NB4 (cell line): ENCODE results near the gene REXO1.

Experiments used
- DNase-seq: peaks from one replicate; pipeline ENCODE4 v3.0.0; 2010; ENCODE audit warnings: low read depth
- H3K4me3 ChIP-seq: one replicate; pipeline ENCODE4 v1.5.1; 2011; ENCODE audit warnings: mild to moderate bottlenecking, low read depth, low read length, moderate library complexity
- MAX ChIP-seq: IDR thresholded peaks from 2 replicates; pipeline ENCODE4 v1.6.1; 2011; ENCODE audit warnings: low read depth, low read length
- MYC ChIP-seq: IDR thresholded peaks from 2 replicates; pipeline ENCODE4 v1.6.1; 2011; ENCODE audit warnings: low read depth, low read length
- POLR2A ChIP-seq: IDR thresholded peaks from 2 replicates; pipeline ENCODE4 v1.6.1; 2011; ENCODE audit warnings: mild to moderate bottlenecking; ENCODE audit not compliant: insufficient read length; ENCODE audit errors: extremely low read depth
- TF ChIP-seq, protein P1 (sequence below): IDR thresholded peaks from one replicate; pipeline ENCODE4 v1.5.1; 2012; ENCODE audit warnings: low read depth, low read length

The REXO1 gene

DNA sequence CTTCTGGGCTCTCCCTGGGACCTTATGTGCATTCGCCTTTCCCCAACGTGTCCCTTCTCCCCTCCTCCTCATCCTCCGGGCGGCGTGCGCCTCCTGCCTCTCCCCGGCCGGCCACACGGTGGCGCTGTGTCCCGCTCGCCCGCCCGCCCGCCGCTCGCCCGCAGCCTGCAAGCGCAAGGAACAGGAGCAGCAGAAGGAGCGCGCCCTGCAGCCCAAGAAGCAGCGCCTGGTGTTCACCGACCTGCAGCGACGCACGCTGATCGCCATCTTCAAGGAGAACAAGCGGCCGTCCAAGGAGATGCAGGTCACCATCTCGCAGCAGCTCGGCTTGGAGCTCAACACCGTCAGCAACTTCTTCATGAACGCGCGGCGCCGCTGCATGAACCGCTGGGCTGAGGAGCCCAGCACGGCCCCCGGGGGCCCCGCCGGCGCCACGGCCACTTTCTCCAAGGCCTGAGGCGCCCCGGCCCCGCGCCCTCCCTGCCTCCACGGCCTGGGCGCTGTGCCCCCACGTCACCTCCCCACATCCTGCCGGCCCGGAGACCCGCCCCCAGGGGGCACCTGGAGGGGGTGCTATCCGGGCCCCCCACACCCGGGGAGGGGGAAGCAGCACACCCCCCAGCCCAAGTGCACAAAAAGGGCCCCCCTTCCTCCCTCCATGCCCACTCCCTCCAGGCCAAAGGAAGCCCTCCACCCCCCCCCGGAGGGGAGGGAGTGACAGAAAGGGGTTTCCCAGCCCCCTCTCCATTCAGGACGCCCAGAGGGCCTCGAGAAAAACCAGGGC is 73.1 kb downstream of the REXO1 start:
- no peak overlapping the region for H3K4me3 ChIP-seq
- no peak for TF ChIP-seq MYC
- TF ChIP-seq, protein P1, sequence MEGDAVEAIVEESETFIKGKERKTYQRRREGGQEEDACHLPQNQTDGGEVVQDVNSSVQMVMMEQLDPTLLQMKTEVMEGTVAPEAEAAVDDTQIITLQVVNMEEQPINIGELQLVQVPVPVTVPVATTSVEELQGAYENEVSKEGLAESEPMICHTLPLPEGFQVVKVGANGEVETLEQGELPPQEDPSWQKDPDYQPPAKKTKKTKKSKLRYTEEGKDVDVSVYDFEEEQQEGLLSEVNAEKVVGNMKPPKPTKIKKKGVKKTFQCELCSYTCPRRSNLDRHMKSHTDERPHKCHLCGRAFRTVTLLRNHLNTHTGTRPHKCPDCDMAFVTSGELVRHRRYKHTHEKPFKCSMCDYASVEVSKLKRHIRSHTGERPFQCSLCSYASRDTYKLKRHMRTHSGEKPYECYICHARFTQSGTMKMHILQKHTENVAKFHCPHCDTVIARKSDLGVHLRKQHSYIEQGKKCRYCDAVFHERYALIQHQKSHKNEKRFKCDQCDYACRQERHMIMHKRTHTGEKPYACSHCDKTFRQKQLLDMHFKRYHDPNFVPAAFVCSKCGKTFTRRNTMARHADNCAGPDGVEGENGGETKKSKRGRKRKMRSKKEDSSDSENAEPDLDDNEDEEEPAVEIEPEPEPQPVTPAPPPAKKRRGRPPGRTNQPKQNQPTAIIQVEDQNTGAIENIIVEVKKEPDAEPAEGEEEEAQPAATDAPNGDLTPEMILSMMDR, result peak; percentile 39
- DNase-seq, result no peak

DNA sequence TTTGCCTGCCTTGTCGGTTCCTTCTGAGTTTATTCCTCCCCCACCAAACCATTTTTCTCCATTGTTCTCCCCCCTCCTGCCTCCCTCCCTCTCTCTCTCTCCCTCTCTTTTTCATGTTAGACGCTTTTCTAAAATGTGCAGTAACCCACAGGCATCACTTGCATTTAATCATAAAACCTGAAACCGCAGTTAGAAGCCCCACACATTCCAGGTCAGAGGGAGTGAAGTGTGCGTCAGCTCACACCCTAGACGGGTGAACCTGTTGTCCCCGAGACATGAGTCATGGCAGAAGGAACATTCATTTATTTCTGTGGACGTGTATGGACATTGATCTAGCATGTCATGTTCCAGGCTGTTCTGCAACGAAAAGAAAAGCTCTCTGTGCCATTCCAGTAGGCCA is 75.1 kb downstream of the REXO1 start:
- H3K4me3 ChIP-seq, result no peak overlapping the region
- TF ChIP-seq MAX (no peak), POLR2A (no peak), MYC (no peak)
- TF ChIP-seq, protein P1, result no peak
- no peak for DNase-seq

DNA sequence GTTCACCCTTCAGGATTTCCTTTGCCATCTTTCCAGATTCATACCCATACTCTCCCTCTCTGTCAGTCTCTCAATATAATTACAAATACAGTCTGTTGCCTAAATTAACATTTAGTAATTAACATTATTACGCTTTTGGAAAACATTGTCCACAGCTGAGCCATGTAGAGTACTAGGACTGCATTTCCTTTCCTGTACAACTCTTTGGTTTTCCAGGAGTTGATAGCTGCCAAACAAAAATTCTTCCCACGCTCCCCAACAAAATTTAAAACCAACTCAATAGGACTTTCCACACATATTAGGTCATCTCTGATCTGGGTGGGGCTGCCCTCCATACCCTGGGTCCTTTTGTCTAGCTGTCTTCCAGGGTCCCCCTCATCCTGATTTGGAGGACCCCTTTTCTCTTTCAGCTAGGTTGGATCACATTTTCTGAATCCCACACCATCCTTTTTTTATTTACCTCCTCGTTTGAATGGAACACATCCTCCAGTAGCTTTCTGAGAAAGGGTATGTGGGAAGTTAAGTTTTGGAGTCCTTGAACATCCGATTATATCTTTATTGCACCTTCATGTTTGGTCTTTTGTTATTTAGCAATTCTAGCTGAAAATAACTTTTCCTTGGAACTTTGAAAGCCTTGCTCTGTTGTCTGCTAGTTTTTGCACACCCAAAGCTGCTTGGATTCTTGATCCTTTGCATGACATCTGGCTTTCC is 77.3 kb downstream of the REXO1 start:
- no peak overlapping the region for H3K4me3 ChIP-seq
- DNase-seq, result no peak
- no peak for TF ChIP-seq POLR2A
- TF ChIP-seq, protein P1, result no peak
- TF ChIP-seq MYC, result no peak
- no peak for TF ChIP-seq MAX

DNA sequence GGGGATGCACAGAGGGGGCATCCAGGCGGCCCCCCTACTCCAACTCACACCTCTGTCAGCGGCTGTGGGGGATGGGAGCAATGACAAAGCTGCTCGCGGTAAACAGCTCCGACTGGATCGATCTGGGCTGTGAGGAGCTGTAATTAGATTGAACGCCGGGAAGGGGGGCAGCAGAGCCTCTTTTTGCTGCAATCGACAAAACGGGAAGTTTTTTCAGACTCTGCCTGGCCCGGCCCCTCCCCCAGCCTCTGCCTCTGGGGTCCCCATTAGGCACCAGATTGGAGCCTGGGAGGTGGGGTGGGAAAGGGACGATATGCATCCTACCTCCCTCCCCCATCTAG is 78.7 kb downstream of the REXO1 start:
- no peak for TF ChIP-seq MYC
- TF ChIP-seq POLR2A, result no peak
- TF ChIP-seq MAX, result no peak
- TF ChIP-seq, protein P1, result no peak
- H3K4me3 ChIP-seq, result no peak overlapping the region
- no peak for DNase-seq

DNA sequence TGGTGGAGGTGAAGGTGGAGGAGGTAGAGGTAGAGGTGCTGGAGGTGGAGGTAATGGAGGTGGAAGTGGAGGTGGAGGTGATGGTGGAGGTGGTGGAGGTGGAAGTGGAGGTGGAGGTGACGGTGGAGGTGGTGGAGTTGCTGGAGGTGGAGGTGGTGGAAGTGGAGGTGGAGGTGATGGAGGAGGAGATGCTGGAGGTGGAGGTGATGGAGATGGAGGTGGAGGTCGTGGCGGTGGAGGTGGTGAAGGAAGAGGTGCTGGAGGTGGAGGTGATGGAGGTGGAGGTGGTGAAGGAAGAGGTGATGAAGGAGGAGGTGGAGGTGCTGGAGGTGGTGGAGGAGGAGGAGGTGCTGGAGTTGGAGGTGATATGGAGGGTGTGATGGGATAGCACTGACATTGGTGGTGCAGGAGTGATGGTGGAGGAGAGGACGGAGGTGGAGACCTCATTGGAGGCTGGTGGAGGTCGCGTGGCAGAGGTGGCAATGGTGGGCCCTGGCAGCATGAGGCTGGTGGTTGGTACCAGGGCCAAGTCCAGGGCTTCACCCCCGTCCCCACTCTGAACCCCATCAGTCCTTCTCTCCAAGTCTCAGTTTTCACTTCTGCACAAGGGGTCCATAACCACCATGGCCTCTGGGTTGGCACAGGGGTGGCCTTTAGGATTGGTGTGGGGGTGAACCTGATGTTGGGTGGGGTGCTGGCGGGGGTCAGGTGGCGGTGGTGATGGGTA is 79.2 kb downstream of the REXO1 start:
- TF ChIP-seq POLR2A (no peak), MYC (no peak), MAX (no peak)
- TF ChIP-seq, protein P1, result no peak
- H3K4me3 ChIP-seq, result no peak overlapping the region
- DNase-seq, result no peak
